DND-41 (cell line): ENCODE results near the gene RNU1-3.
"Not testable (repeated sequence)": the region's sequence is repeated elsewhere in the genome, so short reads cannot be mapped to it uniquely, and the experiment has no call there.

Source experiments
- ATAC-seq: fragments of 200-7000 bp; cut with Tn5 transposase; 3 replicates; pipeline ENCODE4 v1.9.1; 2021; ENCODE audit warnings: low read depth; ENCODE audit not compliant: insufficient read depth
- DNase-seq: peaks from one replicate; pipeline ENCODE4 v3.0.0-alpha.2; 2020
- H2AFZ ChIP-seq: 2 replicates; pipeline ENCODE4 v1.6.0; 2012; ENCODE audit warnings: low read depth, low read length
- H3K27ac ChIP-seq: 2 replicates; pipeline ENCODE4 v1.5.1; 2012; ENCODE audit warnings: low read length, inconsistent platforms
- H3K27me3 ChIP-seq: fragments of 200-600 bp; sonication (generic); 2 replicates; pipeline ENCODE4 v1.6.0; 2012; ENCODE audit warnings: low read length, mild to moderate bottlenecking, inconsistent platforms; ENCODE audit not compliant: insufficient read depth, poor library complexity
- H3K36me3 ChIP-seq: 2 replicates; pipeline ENCODE4 v1.5.1; 2012; ENCODE audit warnings: low read length, inconsistent platforms; ENCODE audit not compliant: insufficient read depth
- H3K4me1 ChIP-seq: 2 replicates; pipeline ENCODE4 v1.5.1; 2012; ENCODE audit warnings: mild to moderate bottlenecking, low read length; ENCODE audit not compliant: insufficient read depth
- H3K4me2 ChIP-seq: 2 replicates; pipeline ENCODE4 v1.6.0; 2012; ENCODE audit warnings: mild to moderate bottlenecking, moderate library complexity, low read length, inconsistent platforms; ENCODE audit not compliant: insufficient read depth
- H3K4me3 ChIP-seq, 2 experiments: fragments of 200-600 bp in 1 of 2; shearing (Covaris generic) in 1 of 2; 2 replicates each; pipeline ENCODE4 v1.5.1; 2012 to 2016; ENCODE audit warnings: inconsistent platforms in 2 of 2, low read length in 2 of 2, mild to moderate bottlenecking in 2 of 2, low read depth in 1 of 2, moderate library complexity in 1 of 2
- H3K79me2 ChIP-seq: 2 replicates; pipeline ENCODE4 v1.6.0; 2012; ENCODE audit warnings: low read length, inconsistent platforms; ENCODE audit not compliant: insufficient read depth
- H3K9ac ChIP-seq: 2 replicates; pipeline ENCODE4 v1.6.0; 2012; ENCODE audit warnings: low read depth, mild to moderate bottlenecking, inconsistent platforms, low read length, moderate library complexity
- H3K9me3 ChIP-seq: 2 replicates; pipeline ENCODE4 v1.5.1; 2012; ENCODE audit warnings: low read length, moderate library complexity, mild to moderate bottlenecking, inconsistent platforms; ENCODE audit not compliant: insufficient read depth, severe bottlenecking
- H4K20me1 ChIP-seq: 2 replicates; pipeline ENCODE4 v1.6.0; 2012; ENCODE audit warnings: low read length; ENCODE audit not compliant: insufficient read depth
- EZH2 ChIP-seq: IDR thresholded peaks from 3 replicates; pipeline ENCODE4 v1.6.1; 2012; ENCODE audit warnings: borderline replicate concordance, low read depth, mild to moderate bottlenecking, moderate library complexity, low read length, inconsistent platforms; ENCODE audit not compliant: severe bottlenecking
- TF ChIP-seq, protein P1 (sequence below): IDR thresholded peaks from 2 replicates; pipeline ENCODE4 v1.5.1; 2012; ENCODE audit warnings: borderline replicate concordance, low read length, moderate library complexity, mild to moderate bottlenecking; ENCODE audit not compliant: poor library complexity, severe bottlenecking; ENCODE audit errors: extremely low read depth

Gene RNU1-3

DNA sequence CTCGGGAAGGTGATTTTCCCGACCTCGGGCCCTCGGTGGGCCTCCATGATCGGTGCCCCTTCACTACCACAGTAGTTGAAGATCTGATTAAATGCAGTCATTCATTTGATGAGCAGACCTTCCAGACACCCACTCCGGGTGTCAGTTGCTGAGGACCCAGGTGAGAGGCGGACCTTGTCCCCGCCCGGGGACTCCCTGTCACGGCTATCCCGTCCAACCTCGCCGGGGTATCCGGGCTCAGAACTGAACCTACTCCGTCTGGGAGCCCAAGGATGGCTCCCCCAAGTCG lies 22.6 kb downstream of the RNU1-3 start:
- peak; percentile 51 for ATAC-seq
- H3K79me2 ChIP-seq, result peaks cover 52% of the 10 kb centered on the region

GRCh38 chr1:16643476-16644192 lies 23.1 kb downstream of the RNU1-3 start:
- Histone ChIP-seq H3K9ac (peak overlapping the region; percentile 74), H3K36me3 (peaks cover 14% of the 10 kb centered on the region), H3K27ac (peak overlapping the region; percentile 72), H3K79me2 (peaks cover 55% of the 10 kb centered on the region), H3K4me3 (peak overlapping the region; percentile 61 to 69), H4K20me1 (0 out of 2 replicates have a peak, but pooled peaks cover 10% of the 10 kb centered on the region), H3K4me1 (peaks cover 33% of the 10 kb centered on the region), H3K4me2 (peak overlapping the region; percentile 79), H2AFZ (peak overlapping the region; percentile 79)
- not testable (repeated sequence) for H3K9me3 ChIP-seq, H3K27me3 ChIP-seq
- DNase-seq, result peak; percentile 29
- ATAC-seq, result peak; percentile 30
- TF ChIP-seq, protein P1, sequence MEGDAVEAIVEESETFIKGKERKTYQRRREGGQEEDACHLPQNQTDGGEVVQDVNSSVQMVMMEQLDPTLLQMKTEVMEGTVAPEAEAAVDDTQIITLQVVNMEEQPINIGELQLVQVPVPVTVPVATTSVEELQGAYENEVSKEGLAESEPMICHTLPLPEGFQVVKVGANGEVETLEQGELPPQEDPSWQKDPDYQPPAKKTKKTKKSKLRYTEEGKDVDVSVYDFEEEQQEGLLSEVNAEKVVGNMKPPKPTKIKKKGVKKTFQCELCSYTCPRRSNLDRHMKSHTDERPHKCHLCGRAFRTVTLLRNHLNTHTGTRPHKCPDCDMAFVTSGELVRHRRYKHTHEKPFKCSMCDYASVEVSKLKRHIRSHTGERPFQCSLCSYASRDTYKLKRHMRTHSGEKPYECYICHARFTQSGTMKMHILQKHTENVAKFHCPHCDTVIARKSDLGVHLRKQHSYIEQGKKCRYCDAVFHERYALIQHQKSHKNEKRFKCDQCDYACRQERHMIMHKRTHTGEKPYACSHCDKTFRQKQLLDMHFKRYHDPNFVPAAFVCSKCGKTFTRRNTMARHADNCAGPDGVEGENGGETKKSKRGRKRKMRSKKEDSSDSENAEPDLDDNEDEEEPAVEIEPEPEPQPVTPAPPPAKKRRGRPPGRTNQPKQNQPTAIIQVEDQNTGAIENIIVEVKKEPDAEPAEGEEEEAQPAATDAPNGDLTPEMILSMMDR, result peak; percentile 3

More for the DNA sequence above, 22.6 kb downstream of the RNU1-3 start:
- peak overlapping the region; percentile 74 for H3K9ac ChIP-seq
- H3K36me3 ChIP-seq, result peaks cover 12% of the 10 kb centered on the region
- peak overlapping the region; percentile 61 to 69 for H3K4me3 ChIP-seq
- H3K27ac ChIP-seq, result peak overlapping the region; percentile 72
- peak overlapping the region; percentile 79 for H3K4me2 ChIP-seq
- peaks cover 33% of the 10 kb centered on the region for H3K4me1 ChIP-seq
- no peak for DNase-seq
- H4K20me1 ChIP-seq, result 0 out of 2 replicates have a peak, but pooled peaks cover 7% of the 10 kb centered on the region
- peak overlapping the region; percentile 79 for H2AFZ ChIP-seq
- TF ChIP-seq, protein P1, result no peak
- no peak for TF ChIP-seq EZH2
- no peaks in the 10 kb centered on the region for H3K9me3 ChIP-seq
- H3K27me3 ChIP-seq, result no peaks in the 10 kb centered on the region

GRCh38 chr1:16643001-16643411 lies 23.7 kb downstream of the RNU1-3 start:
- peak overlapping the region in 1 of 2 experiments; percentile 69; a peak in 2 of 4 replicates for H3K4me3 ChIP-seq
- 0 out of 2 replicates have a peak, but pooled peaks cover 10% of the 10 kb centered on the region for H4K20me1 ChIP-seq
- peaks cover 33% of the 10 kb centered on the region for H3K4me1 ChIP-seq
- H3K9ac ChIP-seq, result peak overlapping the region; percentile 74
- peak overlapping the region; percentile 46 for H3K27ac ChIP-seq
- not testable (repeated sequence) for ATAC-seq, H3K27me3 ChIP-seq, H2AFZ ChIP-seq, H3K9me3 ChIP-seq
- peak overlapping the region; percentile 79 for H3K4me2 ChIP-seq
- H3K79me2 ChIP-seq, result peaks cover 57% of the 10 kb centered on the region
- peaks cover 14% of the 10 kb centered on the region for H3K36me3 ChIP-seq
- peak; percentile 15 for DNase-seq

- not testable (repeated sequence) for ATAC-seq, H2AFZ ChIP-seq, DNase-seq, H3K27me3 ChIP-seq, H3K9me3 ChIP-seq, H3K27ac ChIP-seq
- Histone ChIP-seq H3K4me1 (peaks cover 33% of the 10 kb centered on the region), H3K4me2 (peak overlapping the region; percentile 79), H3K36me3 (peaks cover 14% of the 10 kb centered on the region), H3K4me3 (peak overlapping the region in 1 of 2 experiments; percentile 69; a peak in 1 of 4 replicates), H3K79me2 (peaks cover 58% of the 10 kb centered on the region), H4K20me1 (0 out of 2 replicates have a peak, but pooled peaks cover 10% of the 10 kb centered on the region), H3K9ac (peak overlapping the region; percentile 74)
These were observed 24.5 kb downstream of the RNU1-3 start for GRCh38 chr1:16642025-16642966.

GRCh38 chr1:16641159-16641975 lies 25.4 kb downstream of the RNU1-3 start:
- H3K4me2 ChIP-seq, H3K27ac ChIP-seq, ATAC-seq, H2AFZ ChIP-seq, DNase-seq, H3K9ac ChIP-seq, H3K27me3 ChIP-seq, H3K4me3 ChIP-seq, H3K9me3 ChIP-seq: not testable (repeated sequence)
- Histone ChIP-seq H3K79me2 (peaks cover 66% of the 10 kb centered on the region), H3K4me1 (peaks cover 33% of the 10 kb centered on the region), H3K36me3 (peaks cover 14% of the 10 kb centered on the region), H4K20me1 (peaks cover 16% of the 10 kb centered on the region; the same call in 1 of the 2 replicates)
